GM21529 (cell line): Measurements from ENCODE around the gene NENF.
"Not testable (repeated sequence)": the region's sequence is repeated elsewhere in the genome, so short reads cannot be mapped to it uniquely, and the experiment has no call there.

Source experiments
- ATAC-seq: cut with Tn5 transposase; IDR thresholded peaks from one replicate; pipeline ENCODE4 v1.9.1; 2021; ENCODE audit not compliant: unreplicated experiment

NENF gene

GRCh38 chr1:212479188-212479587 is 46.5 kb downstream of the NENF start:
- no peak for ATAC-seq

- not testable (repeated sequence) for ATAC-seq
These were observed 48.2 kb downstream of the NENF start for GRCh38 chr1:212480711-212481437.

GRCh38 chr1:212481438-212481767 is 48.7 kb downstream of the NENF start:
- no peak for ATAC-seq

DNA sequence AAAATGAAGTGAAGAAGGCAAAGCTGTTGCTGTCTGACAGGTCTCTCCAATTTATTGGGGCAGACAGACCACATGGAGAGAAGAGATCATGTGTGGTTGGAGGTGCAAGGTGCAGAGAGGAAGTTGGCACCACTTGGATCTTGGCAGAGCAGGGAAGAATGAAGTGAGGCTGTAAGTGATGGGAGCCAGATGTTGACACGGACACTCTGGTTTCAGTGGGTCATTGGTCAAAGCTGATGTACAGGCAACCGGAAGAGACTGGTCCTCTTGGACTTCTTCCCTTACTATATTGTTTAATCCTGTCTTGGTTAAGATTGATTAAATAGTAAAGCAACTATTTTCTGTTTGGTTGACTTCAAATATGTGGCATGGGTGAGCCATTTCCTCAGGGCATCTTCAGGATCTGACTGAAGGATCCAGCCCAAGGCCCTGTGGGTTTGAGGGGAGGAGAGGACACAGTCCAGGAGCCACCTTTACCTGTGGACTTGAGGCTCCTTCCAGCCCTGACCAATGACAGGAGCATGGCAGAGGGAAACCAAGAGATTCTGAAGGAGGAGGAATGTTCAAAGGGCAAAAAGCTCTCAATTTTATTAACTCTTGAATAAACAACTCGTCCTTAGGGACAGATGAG is 49.4 kb downstream of the NENF start:
- ATAC-seq: no peak

- ATAC-seq: no peak
These were observed 50.1 kb downstream of the NENF start for GRCh38 chr1:212482637-212483441.

- ATAC-seq: no peak
These were observed 52.2 kb downstream of the NENF start for GRCh38 chr1:212484701-212485570.

DNA sequence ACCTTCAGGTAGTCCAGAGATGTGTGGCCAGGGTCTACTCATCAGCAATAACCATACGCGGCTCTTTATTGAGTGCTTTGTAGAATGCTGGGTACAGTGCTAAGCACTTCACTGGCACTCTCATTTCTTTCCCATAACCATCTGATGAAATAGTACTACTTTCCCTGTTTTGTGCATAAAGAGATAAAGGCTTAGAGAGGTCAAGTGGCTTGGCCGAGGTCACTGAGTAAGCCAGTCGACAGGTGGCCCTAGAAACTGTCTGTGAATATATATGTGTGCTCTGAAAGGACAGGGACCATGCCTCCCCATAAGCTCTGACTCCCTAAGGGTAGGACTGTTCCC is 52.8 kb downstream of the NENF start:
- no peak for ATAC-seq

DNA sequence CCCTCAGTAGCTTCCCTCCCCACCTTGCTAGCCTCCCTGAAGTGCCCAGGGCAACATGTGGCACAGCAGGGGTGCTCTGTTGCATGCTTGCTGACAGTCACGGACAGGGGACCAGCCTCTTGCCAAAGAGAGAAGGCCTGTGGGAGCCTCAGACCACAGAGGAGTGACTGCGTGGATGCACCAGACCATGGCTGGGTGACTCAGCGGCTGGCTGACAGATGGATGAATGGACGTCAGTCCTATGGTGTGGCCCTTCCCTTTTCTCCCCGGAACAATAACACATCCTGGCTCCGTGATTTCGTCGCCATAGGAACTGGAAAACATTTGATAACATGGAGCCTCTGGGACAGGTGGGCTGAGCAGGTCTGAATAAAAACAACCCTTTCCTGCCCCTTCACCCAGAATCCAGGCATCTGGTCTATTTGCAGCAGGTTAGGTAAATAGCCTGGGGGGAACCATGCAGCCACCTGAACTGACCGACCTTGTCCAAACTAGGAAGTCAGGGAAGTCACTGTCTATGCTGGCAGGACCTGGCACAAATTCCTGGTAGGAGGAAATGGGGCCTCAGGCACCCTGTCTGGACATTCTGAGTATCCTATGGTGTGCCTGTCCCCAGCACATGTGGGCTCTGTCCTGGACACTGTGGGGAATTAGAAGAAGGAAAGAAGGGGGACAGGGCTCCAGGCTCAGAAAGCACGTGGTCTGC is 53.3 kb downstream of the NENF start:
- ATAC-seq: no peak

GRCh38 chr1:212486619-212486975 is 53.9 kb downstream of the NENF start:
- ATAC-seq: no peak

DNA sequence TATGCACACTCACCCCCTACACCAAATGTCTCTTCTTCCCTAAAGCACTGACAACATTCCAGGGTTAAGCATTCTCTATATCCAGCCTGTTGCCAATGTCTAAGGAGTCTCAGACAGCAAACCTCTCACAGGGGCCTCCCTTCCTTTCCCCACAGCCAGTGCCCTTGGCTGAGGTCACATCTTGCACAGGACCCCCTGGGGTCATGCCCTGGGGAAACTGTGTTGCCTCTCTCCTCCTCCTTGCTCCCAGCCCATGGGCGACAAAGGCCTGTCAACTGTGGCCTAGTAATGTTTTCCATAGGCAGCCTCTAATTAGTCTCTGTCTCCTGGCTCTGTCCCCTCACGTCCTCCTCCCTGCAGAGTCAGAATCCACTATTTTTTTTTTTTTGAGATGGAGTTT is 54.6 kb downstream of the NENF start:
- no peak for ATAC-seq

- no peak for ATAC-seq
These were observed 55.2 kb downstream of the NENF start for GRCh38 chr1:212487774-212488435.

DNA sequence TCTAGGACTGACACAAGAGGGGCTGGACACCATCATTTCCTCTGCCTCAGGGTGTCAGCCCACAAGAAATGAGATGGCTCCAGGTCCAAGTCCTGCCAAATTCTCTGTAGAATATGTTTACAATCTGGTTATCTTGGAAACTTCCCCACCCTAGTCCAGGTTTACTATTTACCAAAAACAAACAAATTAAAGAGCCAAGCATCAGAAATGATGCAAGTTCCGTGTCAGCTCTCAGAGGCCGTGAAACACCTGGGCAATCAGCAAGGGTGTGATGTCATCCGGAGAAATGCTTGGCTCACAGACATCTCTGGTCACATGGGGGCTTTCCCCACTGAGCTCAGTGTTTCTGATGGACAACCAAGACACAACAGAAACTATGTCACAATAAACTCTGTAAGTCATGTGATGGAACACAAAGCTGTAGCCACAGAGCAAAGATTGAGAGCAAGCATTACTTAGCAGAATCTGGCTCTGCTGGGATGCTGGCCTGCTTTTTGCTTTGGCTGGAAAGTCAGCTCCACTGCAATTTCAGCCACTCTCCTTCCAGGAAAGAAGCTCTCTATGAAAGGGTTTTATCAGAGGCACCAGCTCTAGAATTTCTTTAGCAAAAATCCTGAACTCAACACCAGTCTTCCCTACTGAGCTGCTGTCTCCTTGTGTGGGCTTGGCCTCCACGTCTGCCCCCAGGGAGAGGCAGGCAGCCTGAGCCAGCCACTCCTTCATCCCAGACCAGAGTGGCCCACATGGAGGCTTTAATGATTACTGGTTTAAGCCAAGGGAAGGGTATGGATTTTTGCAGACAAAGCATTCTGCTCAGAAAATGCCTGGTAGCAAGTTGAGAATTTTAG is 55.9 kb downstream of the NENF start:
- ATAC-seq: peak; percentile 86

DNA sequence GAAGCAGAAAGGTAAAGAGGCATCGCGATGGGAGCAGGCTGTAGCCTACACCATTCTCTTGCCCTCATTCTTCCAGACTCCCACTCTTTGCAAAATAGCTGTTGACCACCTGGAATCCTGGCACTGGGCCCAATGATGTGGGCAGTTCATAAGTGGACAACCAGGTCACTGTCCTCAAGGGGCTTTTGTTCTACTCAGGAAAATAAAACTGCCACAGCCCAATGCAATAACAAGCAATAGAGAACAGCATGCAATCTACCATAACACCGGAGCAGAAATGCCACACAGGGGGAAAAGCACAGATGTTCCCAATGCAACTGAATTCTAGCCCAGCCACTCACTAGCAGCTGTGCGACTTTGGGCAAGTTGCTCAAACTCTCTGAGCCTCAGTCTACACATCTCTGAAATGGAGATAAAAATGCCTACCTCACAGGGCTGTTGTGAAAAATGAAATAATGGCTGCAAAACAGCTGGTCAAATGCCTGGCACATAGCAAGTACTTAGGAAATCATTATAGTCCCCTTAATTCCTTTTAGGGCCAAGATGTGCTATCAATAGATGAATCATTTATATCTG is 56.7 kb downstream of the NENF start:
- no peak for ATAC-seq

DNA sequence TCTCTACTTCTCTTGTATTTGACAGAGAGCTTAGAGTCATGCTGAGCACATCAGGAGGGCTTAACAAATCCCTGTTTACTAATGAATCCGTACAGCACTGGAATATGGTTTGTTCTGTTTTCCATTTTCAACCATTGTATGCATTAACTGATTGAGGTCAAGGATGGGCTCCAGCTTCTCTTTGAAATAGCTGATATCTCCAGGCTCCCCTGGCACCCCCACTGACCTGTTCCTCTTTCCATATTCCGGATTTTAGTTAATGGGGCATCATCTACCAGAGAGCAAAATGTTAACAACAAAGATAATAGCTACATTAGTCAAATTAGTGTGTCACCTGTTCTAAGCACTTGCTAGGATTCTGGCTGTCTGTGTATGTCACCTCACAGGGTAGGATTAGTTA is 57.6 kb downstream of the NENF start:
- ATAC-seq: no peak

- no peak for ATAC-seq
These were observed 58.7 kb downstream of the NENF start for GRCh38 chr1:212491454-212491853.
